ENCODE measurements around the gene ST6GAL1.

DNA sequence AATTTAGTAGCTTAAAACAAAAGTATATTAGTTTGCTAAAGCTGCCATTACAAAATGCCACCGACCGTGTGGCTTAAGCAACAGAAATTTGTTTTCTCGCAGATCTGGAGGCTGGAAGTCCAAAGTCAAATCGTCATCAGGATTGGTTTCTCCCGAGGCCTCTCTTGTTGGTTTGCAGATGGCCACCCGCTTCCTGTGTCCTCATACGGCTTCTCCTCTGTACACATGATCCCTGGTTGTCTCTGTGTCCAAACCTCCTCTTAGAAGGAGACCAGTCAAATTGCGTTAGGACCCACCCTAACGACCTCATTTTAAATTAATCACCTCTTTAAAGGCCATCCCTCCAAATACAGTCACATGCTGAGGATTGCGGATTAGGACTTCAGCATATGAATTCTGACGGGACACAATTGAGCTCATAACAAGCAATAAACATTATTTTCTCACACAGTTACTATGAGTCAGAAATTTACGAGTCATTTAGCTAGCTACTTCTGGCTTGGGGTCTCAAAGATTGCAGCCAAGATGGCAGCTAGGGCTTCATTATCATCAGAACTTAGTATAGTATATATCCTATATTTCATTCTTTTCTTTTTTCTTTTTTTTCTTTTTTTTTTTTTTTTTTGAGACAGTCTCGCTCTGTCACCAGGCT is 150.6 kb downstream of the ST6GAL1 start:
- TF ChIP-seq, protein P1, sequence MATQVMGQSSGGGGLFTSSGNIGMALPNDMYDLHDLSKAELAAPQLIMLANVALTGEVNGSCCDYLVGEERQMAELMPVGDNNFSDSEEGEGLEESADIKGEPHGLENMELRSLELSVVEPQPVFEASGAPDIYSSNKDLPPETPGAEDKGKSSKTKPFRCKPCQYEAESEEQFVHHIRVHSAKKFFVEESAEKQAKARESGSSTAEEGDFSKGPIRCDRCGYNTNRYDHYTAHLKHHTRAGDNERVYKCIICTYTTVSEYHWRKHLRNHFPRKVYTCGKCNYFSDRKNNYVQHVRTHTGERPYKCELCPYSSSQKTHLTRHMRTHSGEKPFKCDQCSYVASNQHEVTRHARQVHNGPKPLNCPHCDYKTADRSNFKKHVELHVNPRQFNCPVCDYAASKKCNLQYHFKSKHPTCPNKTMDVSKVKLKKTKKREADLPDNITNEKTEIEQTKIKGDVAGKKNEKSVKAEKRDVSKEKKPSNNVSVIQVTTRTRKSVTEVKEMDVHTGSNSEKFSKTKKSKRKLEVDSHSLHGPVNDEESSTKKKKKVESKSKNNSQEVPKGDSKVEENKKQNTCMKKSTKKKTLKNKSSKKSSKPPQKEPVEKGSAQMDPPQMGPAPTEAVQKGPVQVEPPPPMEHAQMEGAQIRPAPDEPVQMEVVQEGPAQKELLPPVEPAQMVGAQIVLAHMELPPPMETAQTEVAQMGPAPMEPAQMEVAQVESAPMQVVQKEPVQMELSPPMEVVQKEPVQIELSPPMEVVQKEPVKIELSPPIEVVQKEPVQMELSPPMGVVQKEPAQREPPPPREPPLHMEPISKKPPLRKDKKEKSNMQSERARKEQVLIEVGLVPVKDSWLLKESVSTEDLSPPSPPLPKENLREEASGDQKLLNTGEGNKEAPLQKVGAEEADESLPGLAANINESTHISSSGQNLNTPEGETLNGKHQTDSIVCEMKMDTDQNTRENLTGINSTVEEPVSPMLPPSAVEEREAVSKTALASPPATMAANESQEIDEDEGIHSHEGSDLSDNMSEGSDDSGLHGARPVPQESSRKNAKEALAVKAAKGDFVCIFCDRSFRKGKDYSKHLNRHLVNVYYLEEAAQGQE (IDR thresholded peaks at IDR 0.05; ENCODE audit: insufficient read depth in 1 of 2, low read depth in 2 of 2, low read length in 2 of 2): no peak
- TF ChIP-seq SIN3A (IDR thresholded peaks at IDR 0.05; ENCODE audit: borderline replicate concordance, insufficient read depth, low read length) (no peak), TAF1 (IDR thresholded peaks at IDR 0.05; ENCODE audit: borderline replicate concordance, insufficient read depth, low read length) (no peak), POLR2AphosphoS5 (IDR thresholded peaks at IDR 0.05; ENCODE audit: low read depth, low read length) (no peak)

Measured in PFSK-1 (cell line).